GM10266 (cell line): ENCODE measurements around the gene ACR.

Experiments
- DNase-seq: peaks from one replicate; pipeline ENCODE4 v3.0.0; 2012; ENCODE audit errors: extremely low spot score
- TF ChIP-seq, protein P1 (sequence below): IDR thresholded peaks from 2 replicates; pipeline ENCODE4 v1.5.1; 2012; ENCODE audit warnings: mild to moderate bottlenecking, low read depth; ENCODE audit not compliant: control insufficient read depth, insufficient read depth; ENCODE audit errors: missing control alignments

Gene ACR

DNA sequence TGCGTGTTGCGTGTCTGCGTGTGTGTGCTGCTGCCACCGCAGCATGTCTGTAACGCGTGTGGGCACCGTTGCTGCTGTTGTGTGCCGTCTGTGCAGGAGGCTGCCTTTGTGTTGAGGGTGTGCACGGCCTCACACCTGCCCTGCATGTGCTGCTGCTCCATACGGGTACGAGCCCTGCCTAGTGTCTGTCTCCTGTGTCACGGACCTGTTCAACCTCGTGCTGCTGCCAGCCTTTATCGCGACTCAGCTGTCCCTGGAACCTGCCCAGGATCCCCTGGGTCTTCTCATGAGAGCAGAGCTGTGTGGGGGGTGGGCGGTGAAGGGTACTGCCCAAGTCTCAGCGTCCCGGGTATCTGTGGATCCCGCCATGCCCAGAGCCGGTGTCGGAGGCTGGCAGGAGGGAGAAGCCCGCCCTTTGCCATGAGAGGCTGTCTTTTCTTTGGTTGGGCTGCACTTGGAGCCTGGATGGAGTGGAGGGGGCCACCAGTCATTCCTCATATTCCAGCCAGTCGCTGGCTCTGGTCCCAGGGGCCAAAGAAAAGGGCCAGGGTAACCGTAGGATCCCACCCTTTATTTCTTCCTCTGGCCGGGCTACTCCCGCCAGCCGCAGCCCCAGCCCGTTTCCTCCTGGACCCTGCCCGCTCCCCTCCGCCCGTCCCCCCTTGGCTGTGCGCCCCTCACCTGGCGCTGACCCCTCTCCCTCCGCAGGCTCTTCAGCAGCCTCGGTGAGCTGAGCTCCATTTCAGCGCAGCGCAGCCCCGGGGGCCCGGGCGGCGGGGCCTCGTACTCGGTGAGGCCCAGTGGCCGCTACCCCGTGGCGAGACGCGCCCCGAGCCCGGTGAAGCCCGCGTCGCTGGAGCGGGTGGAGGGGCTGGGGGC lies 7.8 kb upstream of the ACR start:
- TF ChIP-seq, protein P1, sequence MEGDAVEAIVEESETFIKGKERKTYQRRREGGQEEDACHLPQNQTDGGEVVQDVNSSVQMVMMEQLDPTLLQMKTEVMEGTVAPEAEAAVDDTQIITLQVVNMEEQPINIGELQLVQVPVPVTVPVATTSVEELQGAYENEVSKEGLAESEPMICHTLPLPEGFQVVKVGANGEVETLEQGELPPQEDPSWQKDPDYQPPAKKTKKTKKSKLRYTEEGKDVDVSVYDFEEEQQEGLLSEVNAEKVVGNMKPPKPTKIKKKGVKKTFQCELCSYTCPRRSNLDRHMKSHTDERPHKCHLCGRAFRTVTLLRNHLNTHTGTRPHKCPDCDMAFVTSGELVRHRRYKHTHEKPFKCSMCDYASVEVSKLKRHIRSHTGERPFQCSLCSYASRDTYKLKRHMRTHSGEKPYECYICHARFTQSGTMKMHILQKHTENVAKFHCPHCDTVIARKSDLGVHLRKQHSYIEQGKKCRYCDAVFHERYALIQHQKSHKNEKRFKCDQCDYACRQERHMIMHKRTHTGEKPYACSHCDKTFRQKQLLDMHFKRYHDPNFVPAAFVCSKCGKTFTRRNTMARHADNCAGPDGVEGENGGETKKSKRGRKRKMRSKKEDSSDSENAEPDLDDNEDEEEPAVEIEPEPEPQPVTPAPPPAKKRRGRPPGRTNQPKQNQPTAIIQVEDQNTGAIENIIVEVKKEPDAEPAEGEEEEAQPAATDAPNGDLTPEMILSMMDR = no peak
- no peak for DNase-seq

DNA sequence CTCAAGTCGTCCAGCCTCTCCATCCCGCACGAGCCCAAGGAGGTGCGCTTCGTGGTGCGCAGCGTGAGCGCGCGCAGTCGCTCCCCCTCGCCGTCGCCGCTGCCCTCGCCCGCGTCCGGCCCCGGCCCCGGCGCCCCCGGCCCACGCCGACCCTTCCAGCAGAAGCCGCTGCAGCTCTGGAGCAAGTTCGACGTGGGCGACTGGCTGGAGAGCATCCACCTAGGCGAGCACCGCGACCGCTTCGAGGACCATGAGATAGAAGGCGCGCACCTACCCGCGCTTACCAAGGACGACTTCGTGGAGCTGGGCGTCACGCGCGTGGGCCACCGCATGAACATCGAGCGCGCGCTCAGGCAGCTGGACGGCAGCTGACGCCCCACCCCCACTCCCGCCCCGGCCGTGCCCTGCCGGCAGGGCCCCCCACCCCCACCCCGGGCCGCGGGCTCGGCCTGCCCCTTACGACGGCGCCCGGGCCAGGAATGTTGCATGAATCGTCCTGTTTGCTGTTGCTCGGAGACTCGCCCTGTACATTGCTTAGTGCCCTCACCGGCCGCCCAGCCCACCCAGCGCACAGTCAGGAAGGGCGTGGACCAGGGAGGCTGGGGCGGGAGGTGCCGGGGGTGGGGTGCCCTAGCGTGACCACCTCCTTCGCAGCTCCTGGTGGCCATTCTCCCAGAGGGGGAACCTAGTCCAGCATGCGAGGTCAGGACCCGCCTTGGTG lies 6.9 kb upstream of the ACR start:
- no peak for DNase-seq
- TF ChIP-seq, protein P1 = no peak

DNA sequence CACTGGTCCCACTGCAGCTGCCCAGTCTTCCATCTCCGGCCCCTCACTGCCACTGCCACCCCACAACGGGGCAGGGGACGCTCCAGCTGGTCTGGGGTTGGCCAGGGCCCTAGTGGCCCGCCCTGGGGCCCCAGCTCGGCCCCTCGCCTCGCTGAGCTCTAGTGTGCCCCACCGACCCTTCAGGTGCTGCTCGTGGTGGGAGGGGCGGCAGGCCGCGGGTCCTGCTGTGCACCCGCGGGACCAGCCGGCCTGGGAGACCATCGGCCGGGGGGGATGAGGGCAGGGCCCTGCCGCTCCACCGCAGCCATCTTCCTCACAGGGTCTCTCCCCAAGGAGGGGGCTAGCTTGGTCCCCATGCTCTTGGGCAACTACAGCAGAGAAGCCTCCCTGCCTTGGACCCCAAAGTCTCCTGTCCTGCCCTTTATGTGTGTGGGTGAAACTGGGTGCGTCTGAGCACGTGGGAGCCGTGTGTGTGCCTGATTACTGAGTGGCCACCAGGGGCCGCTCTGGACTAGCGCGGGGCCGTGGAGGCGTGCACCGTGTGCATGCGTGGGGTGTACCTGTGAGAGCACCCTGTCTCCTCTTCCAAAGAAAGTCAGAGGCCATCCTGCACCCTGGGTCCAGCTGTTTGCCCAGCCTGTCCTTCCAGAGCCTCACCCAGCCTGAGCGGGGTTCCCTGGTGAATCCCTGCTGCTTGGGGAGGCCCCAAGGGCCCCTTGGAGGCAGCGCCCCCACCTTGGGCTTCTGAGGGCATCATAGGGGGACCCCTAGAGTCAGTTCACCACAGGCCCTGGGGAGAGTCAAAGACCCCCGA lies 6.0 kb upstream of the ACR start:
- peak; percentile 90 for DNase-seq
- TF ChIP-seq, protein P1 = peak; percentile 74

DNA sequence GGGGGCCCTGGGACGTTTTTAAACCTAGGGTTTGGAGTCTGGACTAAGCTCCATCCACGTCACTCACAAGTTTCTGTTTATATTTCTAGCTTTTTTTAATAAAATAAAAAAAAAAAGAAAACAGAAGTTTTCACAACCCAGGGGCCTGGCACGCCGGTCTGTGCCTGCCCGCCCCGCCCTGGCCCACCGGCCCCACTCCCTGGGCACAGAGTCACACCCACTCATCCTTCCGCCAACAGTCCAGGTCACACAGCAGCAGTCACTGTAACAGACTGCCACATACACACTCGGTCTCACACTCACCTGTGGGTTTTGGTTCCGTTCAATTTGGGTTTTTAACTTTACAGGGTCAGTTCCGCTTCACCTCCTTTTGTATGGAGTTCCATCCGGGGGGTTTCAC lies 5.3 kb upstream of the ACR start:
- no peak for DNase-seq
- TF ChIP-seq, protein P1 = no peak

DNA sequence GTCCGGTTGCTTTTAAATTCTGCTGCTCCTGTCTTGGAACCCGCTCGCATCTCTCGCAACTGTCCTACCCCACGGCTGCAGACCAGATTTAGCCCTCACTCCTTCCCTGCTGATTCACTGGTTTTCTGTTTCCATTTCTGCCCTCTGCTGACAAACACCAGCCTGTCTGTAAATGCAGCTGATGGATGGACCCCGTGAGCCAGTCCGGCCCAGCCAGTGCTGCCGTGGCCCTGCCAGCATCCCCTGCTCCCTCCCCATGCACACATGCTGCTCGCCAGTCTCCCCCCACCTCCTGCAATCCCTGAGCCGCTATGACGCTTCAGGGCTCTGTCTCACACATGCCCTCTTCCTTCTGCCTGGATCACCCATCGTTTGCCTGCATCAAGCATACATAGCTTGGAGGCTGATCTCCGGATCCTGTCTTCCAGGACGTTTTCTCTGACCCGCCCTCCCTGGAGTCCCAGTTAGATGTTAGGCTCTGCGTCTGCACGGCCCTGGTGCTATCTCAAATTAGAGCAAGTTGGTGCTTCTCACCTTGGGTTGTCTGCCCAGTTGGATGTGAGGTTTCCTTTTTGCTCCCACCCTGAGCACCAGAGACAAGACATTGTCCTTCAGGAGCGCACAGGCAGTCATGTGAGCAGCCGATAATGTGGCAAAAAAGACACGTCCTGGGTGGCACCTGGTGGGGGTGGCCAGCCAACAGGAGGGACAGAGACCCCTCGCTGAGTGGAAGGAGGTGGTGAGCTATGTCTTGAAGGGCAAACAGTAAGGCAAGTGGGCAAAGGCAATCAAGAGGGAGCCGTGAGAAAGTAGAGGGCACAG lies 4.3 kb upstream of the ACR start:
- DNase-seq = no peak
- TF ChIP-seq, protein P1 = no peak

DNA sequence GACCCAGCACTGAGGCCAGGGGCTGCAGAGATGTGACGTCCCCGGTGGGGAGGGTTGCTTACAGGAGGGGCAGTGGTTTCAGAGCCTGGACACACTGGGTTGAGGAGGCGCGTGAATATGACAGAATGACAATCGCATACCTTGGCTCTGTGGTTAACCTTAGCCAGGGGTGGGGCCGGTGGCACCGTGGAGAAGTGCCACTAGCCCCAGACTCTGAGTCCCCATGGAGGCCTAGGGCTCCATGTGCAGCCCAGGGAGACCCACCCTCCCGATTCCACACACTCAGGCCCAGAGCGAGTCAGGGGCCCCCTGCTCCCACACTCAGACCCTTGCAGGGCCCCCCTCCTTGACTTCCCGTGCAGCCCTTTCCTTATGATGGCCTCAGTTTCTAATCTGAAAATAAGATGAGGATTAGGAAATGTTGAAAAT lies 3.6 kb upstream of the ACR start:
- no peak for DNase-seq
- TF ChIP-seq, protein P1 = no peak
